HT-29 (cell line): ENCODE measurements around the gene MT3. TPM values are rescaled to one million over a fixed set of nuclear protein-coding genes. Genes with fewer than 3 reads are reported as not detected.
A peak's percentile ranks its signal among the peaks of the same experiment; 100 is the strongest.
"Not testable (repeated sequence)": the region's sequence is repeated elsewhere in the genome, so short reads cannot be mapped to it uniquely, and the experiment has no call there.

Experiments
- DNase-seq: peaks from one replicate; pipeline ENCODE4 v3.0.0-alpha.2; 2015; ENCODE audit warnings: low spot score
- total RNA-seq: library from RNA; depleted of rRNA; stranded (reverse); fragments of >200 nt; shearing (Covaris generic); gene quantifications from 2 replicates; pipeline ENCODE4 v1.2.3, GENCODE V29; 2014

Gene MT3
- total RNA-seq, 1 experiment from 2014 or later = 3.5 TPM

DNA sequence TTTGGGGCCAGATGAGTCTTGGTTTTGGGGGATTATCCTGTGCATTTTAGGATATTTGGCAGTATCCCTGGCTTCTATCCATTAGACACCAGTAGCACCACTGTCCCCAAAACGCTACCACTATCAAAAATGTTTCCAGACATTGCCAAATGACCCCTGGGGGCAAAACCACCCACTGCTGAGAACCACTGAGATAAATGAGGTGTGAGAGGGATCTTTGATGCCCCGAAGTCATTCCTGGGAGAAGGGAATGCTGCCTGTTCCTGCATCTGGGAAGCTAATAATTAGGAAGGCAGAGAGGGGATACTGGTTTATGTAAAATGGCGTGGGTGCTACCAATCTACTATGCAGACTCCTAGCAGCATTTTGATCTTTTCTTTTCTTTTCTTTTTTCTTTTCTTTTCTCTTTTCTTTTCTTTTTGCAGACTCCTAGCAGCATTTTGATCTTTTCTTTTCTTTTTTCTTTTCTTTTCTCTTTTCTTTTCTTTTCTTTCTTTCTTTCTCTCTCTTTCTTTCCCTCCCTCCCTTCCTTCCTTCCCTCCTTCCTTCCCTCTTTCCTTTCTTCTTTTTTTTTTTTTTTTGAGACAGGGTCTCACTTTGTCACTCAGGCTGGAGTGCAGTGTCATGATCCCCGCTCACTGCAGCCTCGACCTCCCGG is 8.8 kb upstream of the MT3 start:
- DNase-seq = no peak

DNA sequence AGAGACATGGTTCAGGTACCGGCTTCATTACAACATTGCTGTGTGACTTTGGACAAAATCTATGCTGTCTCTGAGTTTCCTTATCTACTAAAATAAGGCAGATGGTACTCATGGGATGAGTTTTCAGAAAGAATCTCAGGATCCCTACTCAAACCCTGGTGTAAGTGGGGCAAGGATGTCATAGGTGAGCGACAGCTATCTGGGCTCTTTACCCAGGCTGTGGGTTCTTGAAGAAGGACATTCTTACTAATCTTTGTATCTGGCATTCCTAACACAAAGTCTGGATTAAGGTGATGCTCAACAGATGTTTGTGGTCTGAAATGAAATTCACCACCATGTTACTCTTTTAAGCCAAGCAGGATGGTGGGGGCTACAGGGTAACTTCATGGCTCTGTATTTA is 6.4 kb upstream of the MT3 start:
- DNase-seq = not testable (repeated sequence)

DNA sequence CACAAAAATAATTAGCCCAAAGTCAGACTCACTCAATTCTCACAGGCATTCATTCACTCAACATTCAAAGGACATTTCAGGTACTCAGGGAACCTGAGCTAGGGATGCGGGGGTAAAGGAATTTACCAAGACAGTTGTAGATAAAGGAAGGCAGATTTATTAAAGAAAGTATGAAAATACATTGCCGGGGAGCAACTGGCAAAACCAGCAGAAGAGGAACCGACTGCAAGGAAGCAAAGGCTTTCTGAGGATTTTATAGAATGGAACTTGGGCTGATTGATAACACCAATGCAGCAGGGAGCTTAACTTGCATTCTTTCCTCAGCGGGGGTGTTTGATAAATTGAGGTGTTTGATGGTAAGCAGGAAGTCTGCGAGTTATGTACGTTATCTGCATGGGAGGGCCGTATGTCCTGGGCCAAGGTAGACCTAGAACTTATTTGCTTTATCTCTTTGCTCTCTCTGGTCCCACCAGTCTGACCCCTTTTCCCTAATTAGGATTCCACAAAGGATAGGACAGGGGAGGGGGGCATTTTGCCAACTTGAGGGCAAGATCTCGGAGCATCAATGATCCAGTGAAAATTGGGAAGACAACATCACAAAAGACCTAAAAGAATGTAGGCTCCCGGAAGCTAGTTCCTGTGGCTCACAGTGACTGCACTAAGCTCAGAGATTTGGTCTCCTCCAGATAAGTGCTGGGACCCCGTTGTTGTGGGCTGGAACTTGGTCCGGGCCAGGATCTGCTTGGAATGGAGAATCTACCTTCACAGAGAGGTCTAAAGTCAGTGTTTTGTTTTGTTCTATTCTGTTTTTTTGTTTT is 5.8 kb upstream of the MT3 start:
- DNase-seq = no peak

DNA sequence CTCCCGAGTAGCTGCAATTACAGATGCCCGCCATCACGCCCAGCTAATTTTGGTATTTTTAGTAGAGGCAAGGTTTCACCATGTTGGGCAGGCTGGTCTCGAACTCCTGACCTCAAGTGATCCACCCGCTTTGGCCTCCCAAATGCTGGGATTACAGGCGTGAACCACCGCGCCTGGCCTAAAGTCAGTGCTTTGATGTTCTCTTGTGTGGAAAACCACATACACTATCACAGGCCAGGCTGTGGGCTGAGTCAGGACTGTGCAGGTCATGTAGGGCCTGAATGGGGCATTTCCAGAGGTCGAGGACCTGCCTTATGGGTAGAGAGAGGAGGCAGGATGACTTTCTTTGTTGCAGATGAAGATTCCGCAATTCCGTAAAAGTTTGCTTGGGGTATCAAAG is 5.1 kb upstream of the MT3 start:
- no peak for DNase-seq

DNA sequence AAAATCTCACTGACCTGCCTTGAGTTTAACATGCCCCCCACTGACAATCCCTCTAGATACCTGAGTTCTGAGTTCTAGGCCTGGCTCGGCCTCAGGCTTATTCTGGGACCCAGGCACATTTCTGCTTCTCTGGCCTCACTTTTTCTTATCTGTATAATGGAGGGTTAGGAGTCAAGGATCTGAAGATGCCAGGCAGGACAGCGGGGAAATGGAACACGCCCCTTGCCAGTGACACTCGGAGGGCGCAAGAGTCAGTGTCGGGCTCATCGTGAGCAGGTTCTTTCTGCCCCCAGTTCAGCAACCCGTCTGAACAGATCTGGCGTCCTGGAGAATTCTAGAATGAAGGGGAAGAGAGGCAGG is 567 bp upstream of the MT3 start:
- no peak for DNase-seq

DNA sequence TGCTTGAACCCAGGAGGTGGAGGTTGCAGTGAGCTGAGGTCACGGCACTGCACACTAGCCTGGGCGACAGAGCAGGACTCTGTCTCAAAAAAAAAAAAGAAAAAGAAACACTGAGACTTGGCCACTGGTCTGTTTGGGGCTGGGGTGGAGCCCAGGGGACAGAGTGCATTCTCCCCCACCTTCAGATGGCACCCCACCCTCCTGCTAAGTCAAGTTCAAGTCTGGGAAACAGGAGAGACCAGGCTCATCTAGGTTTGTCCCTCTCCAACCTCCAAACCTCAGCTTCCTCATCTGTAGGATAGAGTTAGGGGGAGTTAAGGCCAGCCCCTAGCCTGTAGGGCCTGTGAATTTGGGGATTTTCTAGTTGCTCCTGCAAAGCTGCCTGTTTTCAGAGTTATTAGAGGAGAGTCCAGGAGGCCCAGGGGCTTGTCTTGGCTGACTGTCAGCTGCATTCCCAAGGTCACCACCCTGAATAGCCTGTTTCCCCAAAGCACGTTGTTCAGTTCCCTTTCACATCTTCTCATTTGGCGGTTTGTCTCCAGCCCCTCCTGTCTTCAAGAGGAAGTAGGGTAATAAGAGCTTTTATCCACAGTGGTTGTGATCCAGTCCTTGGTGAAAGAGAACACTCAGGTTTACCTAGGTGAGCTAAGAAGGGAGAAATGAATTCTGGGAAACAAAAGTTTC is 2.2 kb downstream of the MT3 start:
- no peak for DNase-seq

DNA sequence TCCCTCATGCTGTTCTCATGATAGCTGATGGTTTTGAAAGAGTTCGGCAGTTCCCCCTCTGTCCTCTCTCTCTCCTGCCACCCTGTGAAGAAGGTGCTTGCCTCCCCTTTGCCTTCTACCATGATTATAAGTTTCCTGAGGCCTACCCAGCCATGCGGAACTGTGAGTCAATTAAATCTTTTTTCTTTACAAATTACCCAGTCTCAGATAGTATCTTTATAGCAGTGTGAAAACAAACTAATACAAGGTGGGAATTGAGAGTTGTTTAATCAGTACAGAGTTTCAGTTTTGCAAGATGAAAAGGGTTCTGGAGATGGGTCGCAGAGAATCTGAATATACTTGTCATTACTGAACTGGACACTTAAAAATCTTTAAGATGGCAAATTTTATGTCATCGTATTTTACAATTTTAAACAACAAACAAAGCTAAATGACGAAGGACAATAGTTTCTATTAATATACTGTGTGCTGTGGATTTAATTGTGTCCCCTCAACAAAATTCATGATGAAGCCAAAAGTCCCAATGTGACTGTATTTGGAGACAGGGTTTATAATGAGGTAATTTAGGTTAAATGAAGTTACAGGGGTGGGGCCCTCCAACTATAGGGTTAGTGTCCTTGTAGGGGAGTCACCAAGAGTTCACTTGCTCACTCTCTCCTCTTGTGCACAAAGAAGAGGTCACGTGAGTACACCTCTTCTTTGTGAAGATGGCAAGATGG is 4.4 kb downstream of the MT3 start:
- DNase-seq = no peak

DNA sequence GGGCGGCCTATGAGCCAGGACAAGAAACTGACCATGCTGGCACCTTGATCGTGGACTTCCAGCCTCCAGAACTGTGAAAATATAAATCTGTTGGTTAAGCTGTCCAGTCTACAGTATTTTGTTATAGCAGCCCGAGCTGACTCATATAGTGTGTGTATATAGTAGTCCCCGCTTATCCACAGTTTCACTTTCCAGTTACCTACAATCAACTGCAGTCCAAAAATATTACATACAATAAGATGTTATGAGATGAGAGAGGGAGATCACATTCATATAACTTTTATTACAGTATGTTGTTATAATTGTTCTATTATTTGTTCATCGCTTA is 4.9 kb downstream of the MT3 start:
- DNase-seq = no peak

DNA sequence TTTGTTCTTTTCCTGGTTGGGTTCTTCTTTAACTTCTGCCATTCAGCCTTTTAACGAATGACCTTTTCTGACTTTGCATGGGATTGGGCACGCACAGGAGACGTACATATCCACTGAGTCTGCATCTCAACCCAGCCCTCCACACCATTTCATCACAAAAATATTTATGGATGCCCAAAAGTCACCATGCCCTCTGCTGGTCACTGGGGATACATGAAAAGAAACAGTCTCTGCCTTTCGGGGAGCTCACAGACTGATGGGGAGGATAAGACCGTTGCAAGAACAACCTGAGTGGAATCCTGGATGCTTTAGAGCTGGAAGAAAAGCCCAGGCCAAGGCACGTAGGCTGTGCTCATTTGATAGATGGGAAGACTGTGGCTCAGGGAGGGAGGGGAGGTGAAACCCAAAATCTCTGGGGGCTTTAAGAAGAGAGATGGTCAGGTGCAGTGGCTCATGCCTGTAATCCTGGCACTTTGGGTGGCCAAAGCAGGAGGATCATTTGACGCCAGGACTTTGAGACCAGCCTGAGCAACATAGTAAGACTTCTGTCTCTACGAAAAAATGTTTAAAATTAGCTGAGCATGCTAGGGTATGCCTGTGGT is 11.2 kb downstream of the MT3 start:
- DNase-seq = peak; percentile 68

DNA sequence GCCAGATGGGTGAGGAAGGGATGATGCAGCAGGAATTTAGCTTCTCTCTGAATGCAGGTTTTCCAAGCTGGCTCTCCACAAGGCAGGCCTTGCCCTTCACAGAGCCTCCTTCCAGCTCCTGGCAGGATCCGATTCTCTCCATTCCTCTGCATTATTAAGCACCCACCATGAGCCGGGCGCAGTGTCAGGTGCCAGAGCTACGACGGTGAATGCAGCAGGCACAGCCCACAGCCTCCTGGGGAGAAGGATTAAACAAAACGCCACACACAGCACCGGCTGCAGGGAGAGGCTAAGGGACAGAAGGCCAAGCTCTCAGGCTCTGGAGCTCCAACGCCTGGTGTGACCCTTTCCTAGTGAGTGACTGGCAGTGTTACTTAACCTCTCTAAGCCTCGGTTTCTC is 12.0 kb downstream of the MT3 start:
- DNase-seq = no peak

DNA sequence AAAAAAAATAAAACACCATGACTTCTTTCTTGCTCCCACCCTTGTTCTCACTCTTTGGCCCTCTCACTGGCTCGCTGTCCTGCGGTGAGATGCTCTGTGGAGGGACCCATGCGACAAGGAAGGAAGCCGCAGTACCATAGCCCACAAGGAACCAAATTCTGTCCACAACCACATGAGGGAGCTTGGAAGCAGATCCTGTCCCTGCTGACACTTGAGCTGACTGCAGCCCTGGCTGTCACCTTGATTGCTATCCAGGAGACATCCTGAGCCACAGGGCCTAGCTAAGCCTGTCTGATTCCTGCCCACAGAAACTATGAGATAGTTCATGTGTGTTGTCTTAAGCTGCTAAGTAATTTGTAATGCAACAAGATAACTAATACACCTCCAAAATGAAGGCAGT is 14.3 kb downstream of the MT3 start:
- peak; percentile 69 for DNase-seq

DNA sequence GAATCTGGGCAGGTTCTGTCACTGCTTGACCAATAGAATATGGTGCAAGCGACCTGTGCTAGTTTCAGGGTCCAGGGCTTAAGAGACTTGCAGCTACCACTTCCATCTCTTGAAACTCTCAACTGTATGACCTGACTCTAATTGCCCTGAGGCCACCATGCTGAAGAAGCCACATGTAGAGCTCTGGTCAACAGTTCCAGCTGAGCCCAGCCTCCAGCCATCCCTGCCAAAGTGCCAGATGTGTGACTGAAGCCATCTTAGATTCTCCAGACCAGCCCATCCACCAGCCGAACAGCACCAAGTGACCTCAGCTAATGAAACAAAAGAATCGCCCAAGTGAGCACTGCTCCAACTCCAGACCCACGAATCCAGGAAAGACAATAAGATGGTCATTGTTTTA is 15.6 kb downstream of the MT3 start:
- DNase-seq = no peak

DNA sequence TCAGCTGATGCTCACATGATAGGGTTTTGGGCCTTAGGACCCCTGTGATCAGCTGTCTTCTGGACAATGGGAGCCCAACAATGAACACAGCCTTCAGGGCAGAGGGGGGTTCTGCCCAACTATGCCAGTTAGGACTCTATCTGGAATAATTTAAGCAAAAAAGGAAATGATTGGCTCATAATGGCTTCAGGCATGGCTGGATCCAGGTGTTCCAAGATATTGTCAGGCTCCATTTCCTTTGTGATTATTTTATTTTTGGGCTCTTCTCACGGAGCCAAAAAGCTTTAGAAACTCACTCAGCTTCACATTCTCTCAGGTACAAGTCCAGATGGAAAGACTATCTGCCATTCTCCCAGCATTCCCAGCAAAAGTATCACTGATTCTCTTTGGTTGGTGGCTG is 16.1 kb downstream of the MT3 start:
- no peak for DNase-seq

DNA sequence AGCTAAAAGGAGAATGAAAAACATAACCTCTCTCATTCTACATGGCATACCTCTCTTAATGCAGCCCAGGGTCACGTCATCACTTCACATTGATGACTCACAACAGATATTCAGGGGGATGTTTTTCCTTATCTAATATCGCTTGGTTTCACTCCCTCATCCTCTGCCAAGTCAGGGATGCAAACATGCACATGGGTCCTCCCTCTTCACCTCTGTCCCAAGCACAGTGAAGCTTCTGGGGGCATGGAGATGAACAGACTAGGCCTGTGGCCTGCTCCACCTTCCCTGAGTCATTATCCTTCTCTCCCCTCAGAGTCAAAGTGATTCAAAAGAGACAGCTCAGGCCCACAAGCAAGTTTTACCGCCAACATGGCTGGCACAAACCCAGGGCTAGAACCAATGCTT is 16.7 kb downstream of the MT3 start:
- no peak for DNase-seq

DNA sequence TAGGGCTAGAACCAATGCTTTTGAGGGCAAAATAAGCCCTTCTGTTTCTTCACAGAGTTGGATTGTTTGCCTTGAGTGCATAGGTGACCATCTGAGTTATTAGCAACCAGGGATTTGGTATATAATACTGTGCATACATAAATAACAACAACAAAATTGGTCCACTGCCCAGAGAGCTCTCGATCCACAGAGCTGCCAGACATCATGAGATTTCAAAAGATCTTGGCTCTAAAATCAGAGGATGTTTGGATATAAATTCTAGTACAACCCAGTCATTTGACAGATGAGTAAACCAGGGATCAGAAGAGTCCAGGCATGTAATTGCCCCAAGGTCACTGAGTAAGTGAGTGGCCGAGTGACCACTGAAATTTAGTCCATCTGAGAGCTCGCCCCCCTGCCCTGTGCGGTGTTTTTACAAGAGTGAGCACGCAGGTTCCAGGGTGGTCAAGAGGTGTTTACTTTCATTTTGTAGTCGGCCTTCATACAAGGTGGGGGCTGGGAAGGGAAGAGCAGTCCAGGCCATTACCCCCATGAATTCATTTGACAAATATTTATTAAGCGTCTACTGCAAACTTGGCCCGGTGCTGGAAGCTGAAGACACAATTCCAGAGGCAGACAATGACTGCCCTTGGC is 17.3 kb downstream of the MT3 start:
- DNase-seq = no peak

DNA sequence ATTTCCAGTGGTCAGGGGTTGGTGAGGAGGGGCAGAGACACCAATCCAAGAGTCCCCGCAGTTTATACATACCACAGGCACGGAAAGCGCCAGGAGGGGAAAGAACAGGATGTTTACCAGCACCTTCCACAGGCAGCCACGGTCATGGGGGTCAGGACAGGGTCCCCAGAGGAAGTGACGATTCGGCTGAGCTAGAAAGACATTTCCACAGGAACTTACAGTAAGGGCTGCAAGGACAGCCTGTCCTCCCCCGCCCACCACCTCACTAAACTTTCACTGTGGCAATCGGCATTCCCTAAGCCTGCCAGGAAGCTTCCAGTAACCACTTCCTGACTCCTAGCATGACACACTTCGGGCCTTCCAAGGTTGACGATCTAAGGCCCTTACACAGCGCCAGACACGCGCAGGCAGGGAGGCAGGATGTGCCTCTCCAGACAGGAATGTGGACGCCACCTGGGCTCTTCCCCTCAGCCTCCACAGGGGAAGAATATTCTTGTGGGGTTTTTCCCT is 17.8 kb downstream of the MT3 start:
- DNase-seq = peak; percentile 64

DNA sequence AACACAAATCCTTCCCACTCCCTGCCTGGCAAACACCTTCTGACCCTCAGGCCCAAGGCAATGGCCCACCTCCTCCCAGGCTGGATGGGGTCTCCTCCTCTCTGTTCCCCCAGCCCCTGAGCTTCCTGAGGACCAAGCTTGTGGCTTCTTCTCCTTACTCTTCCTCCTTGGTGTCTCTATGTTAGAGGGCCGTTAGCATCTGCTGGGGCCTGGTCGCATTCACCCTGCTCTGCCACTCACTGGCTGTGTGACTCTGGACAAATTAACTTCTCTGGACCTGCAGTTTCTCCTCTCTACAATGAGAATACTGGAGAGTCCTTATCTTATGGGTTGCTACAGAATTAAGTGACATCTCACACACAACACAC is 18.3 kb downstream of the MT3 start:
- no peak for DNase-seq

DNA sequence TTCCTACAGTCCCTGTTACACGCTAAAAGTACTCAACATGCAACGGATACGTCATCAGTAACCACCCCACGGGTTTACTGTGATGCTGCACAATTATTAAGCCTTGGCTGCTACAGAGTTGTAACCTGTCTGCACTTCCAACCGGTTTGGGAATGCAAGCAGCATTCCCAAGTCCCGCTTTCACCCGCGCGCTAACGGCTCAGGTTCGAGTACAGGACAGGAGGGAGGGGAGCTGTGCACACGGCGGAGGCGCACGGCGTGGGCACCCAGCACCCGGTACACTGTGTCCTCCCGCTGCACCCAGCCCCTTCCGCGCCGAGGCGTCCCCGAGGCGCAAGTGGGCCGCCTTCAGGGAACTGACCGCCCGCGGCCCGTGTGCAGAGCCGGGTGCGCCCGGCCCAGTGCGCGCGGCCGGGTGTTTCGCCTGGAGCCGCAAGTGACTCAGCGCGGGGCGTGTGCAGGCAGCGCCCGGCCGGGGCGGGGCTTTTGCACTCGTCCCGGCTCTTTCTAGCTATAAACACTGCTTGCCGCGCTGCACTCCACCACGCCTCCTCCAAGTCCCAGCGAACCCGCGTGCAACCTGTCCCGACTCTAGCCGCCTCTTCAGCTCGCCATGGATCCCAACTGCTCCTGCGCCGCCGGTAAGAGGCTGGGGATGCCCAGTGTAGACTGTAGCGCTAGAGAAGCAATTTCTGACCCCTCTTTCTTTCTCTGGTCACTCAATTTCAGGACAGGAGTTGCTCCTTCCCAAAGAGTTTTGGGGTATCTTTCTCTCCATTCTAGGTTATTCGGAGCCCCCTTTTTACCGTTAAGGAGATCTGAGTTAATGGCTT is 18.9 kb downstream of the MT3 start, which contains the start of gene MT2A:
MT2A (plus strand) TSS at position 542 of the 833 bp plus-strand sequence; CDS start at position 614, 72 bp downstream.
- peak; percentile 97 for DNase-seq

DNA sequence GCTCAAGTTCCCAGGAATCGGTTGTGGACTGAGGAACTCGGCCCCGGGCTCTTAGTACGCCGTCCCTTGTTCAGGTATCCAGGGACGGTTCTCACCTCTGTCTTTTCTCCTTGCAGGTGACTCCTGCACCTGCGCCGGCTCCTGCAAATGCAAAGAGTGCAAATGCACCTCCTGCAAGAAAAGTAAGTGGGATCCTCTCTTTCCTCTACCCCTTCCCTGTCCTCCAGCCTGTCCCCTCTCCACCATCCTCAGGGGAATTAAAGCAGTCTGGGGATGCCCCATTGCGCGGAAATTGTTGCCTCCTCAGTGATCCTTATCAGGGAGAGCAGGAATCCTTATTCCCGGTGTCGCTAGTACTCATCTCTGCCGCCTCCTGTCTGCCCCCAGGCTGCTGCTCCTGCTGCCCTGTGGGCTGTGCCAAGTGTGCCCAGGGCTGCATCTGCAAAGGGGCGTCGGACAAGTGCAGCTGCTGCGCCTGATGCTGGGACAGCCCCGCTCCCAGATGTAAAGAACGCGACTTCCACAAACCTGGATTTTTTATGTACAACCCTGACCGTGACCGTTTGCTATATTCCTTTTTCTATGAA is 19.6 kb downstream of the MT3 start:
- DNase-seq = peak; percentile 25

DNA sequence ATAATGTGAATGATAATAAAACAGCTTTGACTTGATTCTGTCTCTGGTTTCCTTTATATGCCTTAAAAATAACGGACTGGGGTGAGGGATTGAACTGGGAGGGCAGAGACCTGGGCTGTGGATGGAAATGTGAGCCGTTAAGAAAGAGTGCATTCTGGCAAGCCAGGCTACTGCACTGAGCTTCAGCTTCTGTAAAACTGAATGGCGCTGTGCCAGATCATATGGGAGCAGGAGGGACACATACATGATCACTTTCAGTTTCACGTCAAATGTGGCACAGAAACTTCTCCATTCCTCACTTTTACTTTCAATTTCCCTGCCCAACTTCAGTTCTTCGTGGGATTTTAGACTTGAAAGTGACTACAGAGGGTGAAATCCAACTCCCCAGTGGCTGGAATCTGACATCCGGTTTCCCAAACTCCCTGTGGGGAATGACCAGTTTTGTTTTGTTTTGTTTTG is 20.2 kb downstream of the MT3 start:
- DNase-seq = peak; percentile 75
